HG02973 (cell line): Measurements from ENCODE around the gene DCST2.

Experiments
- ATAC-seq: cut with Tn5 transposase; IDR thresholded peaks from one replicate; pipeline ENCODE4 v1.9.1; 2021; ENCODE audit warnings: moderate library complexity; ENCODE audit not compliant: unreplicated experiment

The DCST2 gene

GRCh38 chr1:155012026-155012546 lies 21.5 kb downstream of the DCST2 start:
- no peak for ATAC-seq

- ATAC-seq: no peak
Measured at GRCh38 chr1:155011437-155012025, 22.1 kb downstream of the DCST2 start.

DNA sequence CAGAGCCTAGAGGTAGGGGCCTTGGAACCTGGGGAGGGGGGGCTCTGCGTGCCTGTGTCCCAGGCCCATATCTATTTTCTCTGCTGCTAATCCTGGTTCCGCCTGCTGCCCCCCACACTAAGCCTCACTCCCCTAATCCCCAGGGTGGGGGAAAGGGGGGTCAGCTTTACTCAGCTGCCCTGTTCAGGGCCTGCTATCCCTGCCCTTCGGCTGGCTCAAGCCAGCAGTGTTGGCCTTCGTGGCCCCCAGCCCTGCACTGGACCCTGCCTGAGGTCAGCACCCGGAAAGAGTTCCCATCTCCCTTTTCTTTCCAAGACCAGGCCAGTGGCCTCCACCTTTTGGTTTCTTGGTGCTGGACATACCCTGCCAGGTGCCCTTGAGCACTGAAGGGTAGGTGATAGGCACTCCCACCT lies 22.6 kb downstream of the DCST2 start:
- ATAC-seq: no peak

DNA sequence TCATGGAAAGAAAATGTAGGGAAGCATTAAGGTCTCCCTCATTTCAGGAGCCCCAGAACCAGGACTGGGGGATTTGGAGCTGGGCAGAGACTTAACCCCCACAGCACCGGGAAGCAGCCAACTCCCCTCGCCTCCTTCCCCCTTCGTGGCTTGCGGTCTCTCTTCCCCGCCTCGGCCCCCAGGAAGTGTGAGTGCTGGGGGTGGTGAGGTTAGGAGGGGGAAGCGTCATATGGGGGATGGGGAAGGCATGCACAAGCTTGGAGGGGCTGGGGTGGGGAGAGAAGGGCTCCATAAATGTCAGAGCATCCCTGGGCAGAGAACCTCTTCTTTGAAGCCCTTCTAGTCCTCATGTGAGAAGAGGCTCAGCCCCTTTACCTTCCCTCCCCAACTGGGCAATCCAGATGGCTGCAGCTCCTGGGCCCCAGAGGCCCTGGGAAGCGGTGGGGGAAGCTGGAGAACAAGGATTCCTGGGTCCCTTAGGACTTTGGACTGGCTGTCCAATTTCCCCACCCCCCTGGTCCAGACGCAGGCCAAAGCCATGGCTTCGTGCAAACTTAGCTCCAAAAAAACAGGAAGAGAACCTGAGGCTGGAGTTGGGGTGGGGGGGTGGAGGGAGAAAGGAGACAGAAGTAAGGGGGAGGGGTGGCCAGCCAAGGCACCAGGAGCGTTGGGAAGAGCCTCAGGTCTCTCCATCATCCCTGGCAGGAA lies 23.2 kb downstream of the DCST2 start:
- no peak for ATAC-seq

- ATAC-seq: no peak
Measured at GRCh38 chr1:155009742-155010141, 23.8 kb downstream of the DCST2 start.

- ATAC-seq: no peak
Measured at GRCh38 chr1:155009221-155009711, 24.3 kb downstream of the DCST2 start.

DNA sequence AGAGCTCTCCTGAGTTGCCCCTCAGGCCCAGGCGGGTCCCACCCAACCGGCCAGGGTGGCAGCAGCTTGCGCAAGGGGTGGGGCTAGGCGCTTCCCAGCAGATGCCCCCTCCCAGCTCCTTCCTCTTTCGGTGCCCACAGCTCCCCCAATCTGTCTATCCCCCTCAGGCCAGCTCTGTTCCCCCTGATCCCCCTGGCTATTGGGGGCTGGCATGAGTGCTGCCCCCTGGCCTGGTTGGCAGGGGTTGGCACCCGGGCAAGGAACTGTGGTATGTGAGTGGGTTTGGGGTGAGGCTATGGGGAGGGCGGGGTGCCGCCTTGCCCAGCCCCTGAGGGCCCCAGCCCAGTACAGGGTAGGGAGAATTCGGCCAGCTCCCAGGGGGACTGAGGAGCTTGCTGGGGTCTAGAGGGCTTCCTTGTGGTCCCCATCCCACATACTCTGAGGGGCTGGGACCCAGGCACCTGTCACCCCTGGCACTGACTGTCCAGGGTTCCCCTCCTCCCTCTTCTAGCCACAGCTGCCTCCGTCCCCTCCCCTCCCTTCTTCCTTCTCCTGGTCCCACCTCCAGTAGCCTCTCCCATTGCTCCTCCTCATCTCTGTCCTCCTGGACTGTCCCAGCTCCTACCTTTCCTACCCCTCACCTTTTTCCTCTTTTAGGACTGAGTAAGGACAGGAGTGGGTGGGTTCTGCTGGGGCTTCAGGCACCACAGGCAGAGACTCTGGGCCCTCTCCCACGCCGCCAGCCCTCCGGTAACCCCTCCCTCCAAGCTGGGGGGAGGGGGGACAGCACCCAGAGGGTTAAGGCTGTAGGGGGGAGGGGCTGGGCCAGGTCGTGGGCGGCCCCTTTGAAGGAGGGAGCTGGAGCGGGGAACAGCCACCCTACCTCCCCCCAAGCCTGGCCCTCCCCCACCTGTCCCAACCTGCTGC lies 25.3 kb downstream of the DCST2 start:
- no peak for ATAC-seq

DNA sequence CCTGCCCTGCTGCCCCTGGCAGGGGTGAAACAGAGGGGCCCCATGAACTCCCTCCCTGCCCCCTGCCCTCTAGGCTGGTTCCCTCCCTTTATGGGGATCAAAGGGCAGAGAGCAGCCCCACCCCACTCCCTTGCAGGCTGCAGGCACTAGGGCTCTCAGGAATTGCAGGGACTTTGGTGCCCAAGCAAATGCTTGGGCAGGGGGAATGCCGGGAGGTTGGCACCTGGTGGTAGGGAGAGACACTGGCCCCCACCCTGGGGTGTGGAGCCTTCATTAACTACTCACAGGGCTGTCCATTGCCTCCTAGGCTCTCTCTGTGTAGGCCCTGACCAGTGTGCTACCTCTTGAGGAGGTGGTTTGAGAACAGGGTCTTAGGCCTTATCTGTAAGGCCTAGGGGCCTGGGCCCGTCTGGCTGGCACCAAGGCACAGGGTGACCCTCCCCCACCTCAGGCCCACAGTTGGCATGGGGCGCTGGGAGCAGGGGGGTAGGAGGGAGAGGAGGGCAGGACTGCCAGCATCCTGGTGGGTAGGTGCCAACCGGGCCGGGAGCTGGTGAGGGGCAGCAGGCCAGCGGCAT lies 26.2 kb downstream of the DCST2 start:
- no peak for ATAC-seq

GRCh38 chr1:155006601-155007101 lies 26.9 kb downstream of the DCST2 start:
- no peak for ATAC-seq

DNA sequence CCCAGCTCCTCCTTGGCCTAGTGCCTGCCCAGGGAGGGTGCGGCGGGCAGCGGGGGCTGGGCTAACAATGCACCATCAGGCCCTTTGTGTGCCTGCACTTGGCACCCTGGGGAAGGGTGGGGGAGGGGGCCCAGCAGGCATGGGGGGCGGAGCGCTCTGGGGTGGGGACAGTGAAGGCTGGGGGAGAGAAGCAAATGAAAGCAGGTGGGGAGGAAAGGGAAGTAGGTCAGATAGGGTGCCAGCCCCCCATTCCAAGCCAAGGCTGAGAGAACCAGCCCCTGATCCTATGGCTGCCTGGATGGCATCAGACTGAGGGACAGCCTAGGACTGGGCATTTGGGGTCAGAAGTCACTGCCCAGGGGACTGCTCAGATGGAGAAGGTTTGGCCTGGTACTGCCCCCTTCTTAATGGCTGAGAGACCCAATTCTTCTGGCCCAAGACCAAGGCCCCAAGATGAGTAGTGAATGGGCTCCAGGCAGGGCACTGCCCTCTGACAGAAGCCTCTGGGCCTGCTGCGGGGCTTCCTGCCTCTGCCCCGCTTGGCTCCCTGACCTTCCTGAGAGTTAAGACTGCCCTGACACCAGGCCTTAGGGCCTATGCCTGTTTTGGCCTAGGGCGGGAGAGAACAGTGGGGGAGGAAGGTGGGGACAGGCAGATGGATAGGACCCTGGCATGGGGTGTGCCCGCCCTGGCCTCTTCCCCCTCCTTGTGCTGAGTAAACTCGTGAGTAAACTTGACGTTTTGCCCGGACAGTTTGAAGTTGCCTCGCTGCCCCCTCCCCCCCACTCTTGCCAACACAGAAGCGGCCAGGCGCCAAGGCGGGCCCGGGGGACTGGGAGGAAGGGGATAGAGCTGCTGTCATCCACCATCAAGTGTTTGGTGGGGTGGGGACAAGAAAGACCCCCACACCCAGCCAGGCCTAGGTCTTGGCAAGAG lies 28.2 kb downstream of the DCST2 start:
- ATAC-seq: no peak

DNA sequence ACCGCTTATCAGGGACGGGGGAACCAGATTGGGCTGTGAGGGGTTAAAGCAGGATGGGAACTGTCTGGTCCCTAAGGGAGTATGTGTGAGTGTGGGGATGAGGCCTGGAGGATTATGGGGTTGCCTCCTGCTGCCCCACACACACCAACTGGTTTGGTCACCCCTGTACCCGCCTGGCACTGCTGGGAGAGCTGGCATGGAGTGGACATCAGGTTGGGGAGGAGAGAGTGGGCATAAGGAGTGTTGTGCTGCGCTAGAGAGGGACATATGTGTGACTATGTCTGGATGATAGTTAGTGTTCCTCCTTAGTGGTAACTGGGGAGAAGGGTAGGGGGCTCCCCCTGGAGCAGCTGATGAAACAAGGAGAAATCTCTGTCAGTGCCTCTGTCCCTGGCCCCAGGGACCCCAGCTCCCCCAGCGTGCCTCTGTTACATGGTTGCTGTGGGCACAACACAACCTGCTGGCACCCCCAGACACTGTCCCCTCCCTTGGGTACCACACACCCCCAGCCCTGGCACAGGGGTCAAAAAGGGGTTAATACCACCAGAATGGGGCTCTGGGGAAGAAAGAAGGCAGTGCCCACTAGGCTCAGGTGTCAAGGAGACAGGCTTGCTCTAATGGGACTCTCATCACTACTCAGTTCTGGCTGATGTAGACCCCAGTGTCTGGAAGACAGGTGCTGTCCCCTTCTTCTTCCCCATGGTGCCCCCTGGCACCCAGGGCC lies 29.1 kb downstream of the DCST2 start:
- ATAC-seq: no peak

DNA sequence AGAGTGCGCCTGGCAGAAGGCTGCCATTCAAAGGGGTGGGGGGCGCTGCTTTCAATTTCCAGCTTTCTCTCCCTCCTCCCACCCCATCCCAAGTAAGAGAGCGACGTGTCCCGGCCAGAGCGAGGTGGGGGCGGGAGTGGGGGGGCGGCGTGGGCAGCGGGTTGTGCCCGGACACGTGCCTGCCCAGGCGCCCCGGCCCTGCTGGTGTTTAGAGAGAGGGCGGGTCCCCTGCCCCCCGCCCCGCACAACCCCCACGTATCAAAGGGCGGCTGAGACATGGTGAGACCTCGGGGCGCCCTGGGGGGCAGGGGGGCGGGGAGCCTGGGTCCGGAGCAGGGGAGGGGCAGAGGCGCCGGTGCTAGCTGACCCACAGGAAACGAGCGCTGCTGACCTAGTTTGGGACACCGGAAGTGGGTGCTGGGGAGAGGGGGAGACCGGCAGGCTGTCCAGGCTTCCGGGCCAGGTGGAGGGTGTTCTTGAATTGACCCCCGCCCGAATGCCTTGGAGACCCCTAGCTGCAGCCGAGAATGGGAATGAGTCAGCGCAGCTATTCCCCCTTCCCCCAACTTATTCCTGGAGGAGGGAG lies 29.7 kb downstream of the DCST2 start:
- no peak for ATAC-seq

DNA sequence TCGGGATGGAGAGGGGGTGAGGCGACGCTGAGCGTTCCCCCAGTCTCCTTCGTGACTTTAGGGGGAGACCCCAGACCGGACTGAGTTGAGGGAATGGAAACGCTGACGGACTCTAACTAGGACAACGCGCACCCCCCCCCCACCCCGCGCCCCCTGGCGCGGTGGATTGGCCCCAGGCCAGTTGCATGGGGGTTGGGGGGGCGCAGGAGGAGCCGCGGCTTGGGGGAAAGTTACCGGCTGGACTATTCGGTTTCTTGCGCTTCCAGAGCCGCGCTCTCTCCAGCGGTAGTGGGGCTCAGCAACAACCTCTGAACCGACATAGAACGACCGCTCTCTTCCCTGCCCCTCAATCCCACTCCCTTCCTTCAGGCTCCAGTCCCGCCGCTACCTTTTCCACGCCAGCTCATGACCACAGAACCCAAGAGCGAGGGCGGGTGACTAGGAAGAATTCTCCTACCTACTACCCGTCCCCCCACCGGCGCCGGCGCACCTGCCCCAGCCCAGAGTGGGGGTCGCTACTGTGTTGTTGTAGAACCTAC lies 30.3 kb downstream of the DCST2 start:
- no peak for ATAC-seq

GRCh38 chr1:155002464-155003226 lies 30.9 kb downstream of the DCST2 start, which contains the start of gene ZBTB7B:
Gene ZBTB7B (plus strand): TSS chr1:155002802. CDS start chr1:155014661, 11,859 bp downstream.
- ATAC-seq: no peak

GRCh38 chr1:155001675-155002463 lies 31.7 kb downstream of the DCST2 start:
- peak; percentile 48 for ATAC-seq

DNA sequence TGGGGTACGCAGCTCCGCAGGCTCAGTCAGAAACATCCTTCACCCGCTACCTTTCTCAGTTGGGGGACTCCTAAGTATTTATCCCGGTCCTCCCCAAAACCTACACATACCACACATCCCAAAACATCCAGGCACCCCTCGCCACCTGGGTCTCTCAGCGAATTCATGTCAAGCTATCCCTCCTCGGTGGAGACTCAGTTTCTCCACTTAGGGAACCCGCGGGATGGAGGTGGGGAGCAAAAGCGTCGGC lies 32.2 kb downstream of the DCST2 start:
- ATAC-seq: no peak
